ENCODE measurements around the gene CCDC192. TPM values are rescaled to one million over a fixed set of nuclear protein-coding genes. Genes with fewer than 3 reads are reported as not detected.

Gene CCDC192
- total RNA-seq, 1 experiment from 2014 or later, result not detected

DNA sequence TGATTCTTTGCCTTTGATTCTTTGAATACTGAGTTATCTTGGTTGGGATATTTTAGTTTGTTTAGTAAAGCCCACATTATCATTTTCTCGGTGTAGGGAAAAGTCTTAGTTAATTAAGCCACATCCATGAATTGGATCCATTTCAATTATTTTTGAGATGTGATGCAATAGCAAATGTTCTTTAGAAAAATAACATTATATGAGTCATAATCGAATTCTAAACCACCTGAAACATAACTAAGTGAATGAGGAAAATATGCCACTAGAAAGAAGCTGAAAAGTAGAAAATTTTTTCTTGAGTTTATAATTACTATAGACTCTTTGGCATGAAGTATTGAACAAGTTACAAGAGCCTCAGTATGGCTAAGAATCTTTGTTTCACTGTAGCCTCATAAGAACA is 17.5 kb upstream of the CCDC192 start:
- Histone ChIP-seq H3K9me3 (0 out of 2 replicates have a peak, but pooled peaks cover 2% of the 10 kb centered on the region), H3K4me3 (ENCODE audit: low read depth, low read length) (no peak overlapping the region), H3K27me3 (replicated peaks; ENCODE audit: control insufficient read depth, insufficient read depth, low read length) (no peaks in the 10 kb centered on the region), H3K4me1 (no peaks in the 10 kb centered on the region), H3K36me3 (ENCODE audit: control insufficient read depth, insufficient read depth, low read length) (no peaks in the 10 kb centered on the region)
- H3K27me3 Mint-ChIP-seq (ENCODE audit: insufficient read depth, unreplicated experiment), result no peaks in the 10 kb centered on the region
- no peak overlapping the region for H3K4me3 Mint-ChIP-seq (ENCODE audit: unreplicated experiment)
- BruUV-seq (replicated peaks), result no TSS peak
- DNase-seq, result no peak
- peaks cover 11% of the 10 kb centered on the region for H3K4me1 Mint-ChIP-seq (ENCODE audit: low read depth, unreplicated experiment)
- intact Hi-C loops (cut with micrococcal nuclease; ENCODE audit: unreplicated experiment), result no loop called here
- H3K27ac Mint-ChIP-seq (ENCODE audit: unreplicated experiment), result no peak overlapping the region
- no peaks in the 10 kb centered on the region for H3K9me3 Mint-ChIP-seq (ENCODE audit: unreplicated experiment)
- ChIA-PET CTCF (no interaction called here), POLR2A (no interaction called here)
- no peaks in the 10 kb centered on the region for H3K36me3 Mint-ChIP-seq (ENCODE audit: insufficient read depth, unreplicated experiment)
- TF ChIP-seq CTCF (IDR thresholded peaks at IDR 0.05; ENCODE audit: insufficient read depth in 1 of 2, low read depth in 1 of 2, low read length in 1 of 2, severe bottlenecking in 1 of 2, unreplicated experiment in 1 of 2), result no peak

- H3K27me3 Mint-ChIP-seq (ENCODE audit: insufficient read depth, unreplicated experiment), result no peaks in the 10 kb centered on the region
- POLR2A ChIA-PET, result no interaction called here
- BruUV-seq (replicated peaks), result no TSS peak
- no peak for DNase-seq
- H3K27ac Mint-ChIP-seq (ENCODE audit: unreplicated experiment), result no peak overlapping the region
- CTCF ChIA-PET, result no interaction called here
- Histone ChIP-seq H3K36me3 (ENCODE audit: control insufficient read depth, insufficient read depth, low read length) (no peaks in the 10 kb centered on the region), H3K4me3 (ENCODE audit: low read depth, low read length) (no peak overlapping the region), H3K27me3 (replicated peaks; ENCODE audit: control insufficient read depth, insufficient read depth, low read length) (no peaks in the 10 kb centered on the region), H3K9me3 (0 out of 2 replicates have a peak, but pooled peaks cover 2% of the 10 kb centered on the region), H3K4me1 (no peaks in the 10 kb centered on the region)
- no peak overlapping the region for H3K4me3 Mint-ChIP-seq (ENCODE audit: unreplicated experiment)
- peaks cover 11% of the 10 kb centered on the region for H3K4me1 Mint-ChIP-seq (ENCODE audit: low read depth, unreplicated experiment)
- intact Hi-C loops (cut with micrococcal nuclease; ENCODE audit: unreplicated experiment), result no loop called here
- no peak for TF ChIP-seq CTCF (IDR thresholded peaks at IDR 0.05; ENCODE audit: insufficient read depth in 1 of 2, low read depth in 1 of 2, low read length in 1 of 2, severe bottlenecking in 1 of 2, unreplicated experiment in 1 of 2)
- no peaks in the 10 kb centered on the region for H3K36me3 Mint-ChIP-seq (ENCODE audit: insufficient read depth, unreplicated experiment)
- no peaks in the 10 kb centered on the region for H3K9me3 Mint-ChIP-seq (ENCODE audit: unreplicated experiment)
These were observed 16.8 kb upstream of the CCDC192 start for GRCh38 chr5:127686424-127686823.

DNA sequence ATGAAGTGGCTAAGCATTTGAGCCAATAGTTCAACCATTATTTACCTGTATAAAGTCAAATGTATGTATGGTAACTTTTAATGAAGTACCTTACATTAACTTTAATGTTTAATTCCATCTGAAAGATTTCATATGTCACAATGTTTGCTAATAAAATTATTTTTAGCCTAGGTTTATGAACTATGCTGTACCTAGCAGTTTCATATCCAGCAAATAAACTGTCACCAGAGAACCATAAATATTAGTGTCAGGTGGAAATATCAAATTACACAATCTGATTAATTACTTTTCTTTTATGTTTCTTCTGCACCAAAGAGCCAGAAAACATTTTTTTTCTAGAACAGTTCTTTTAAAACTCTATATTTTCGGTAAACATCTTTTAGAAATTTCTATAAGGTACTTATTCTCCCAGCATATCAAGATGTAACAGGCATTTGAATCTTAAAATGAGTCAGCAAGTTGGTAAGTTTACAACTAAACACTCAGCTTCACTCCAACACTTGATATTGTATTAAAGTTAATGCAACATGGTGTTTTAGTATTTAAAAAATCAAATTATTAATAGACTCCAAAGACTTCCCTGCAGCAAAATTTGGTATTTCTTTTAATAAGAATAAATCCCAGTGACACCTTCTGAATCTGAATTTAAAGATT is 8.5 kb upstream of the CCDC192 start:
- CTCF ChIA-PET, result no interaction called here
- DNase-seq, result no peak
- intact Hi-C loops (cut with micrococcal nuclease; ENCODE audit: unreplicated experiment), result no loop called here
- no peaks in the 10 kb centered on the region for H3K9me3 Mint-ChIP-seq (ENCODE audit: unreplicated experiment)
- BruUV-seq (replicated peaks), result no TSS peak
- Histone ChIP-seq H3K4me1 (peaks cover 21% of the 10 kb centered on the region), H3K9me3 (no peaks in the 10 kb centered on the region; the same call in 1 of the 2 replicates), H3K36me3 (ENCODE audit: control insufficient read depth, insufficient read depth, low read length) (no peaks in the 10 kb centered on the region), H3K4me3 (ENCODE audit: low read depth, low read length) (no peak overlapping the region), H3K27me3 (replicated peaks; ENCODE audit: control insufficient read depth, insufficient read depth, low read length) (no peaks in the 10 kb centered on the region)
- peaks cover 21% of the 10 kb centered on the region for H3K4me1 Mint-ChIP-seq (ENCODE audit: low read depth, unreplicated experiment)
- TF ChIP-seq CTCF (IDR thresholded peaks at IDR 0.05; ENCODE audit: insufficient read depth in 1 of 2, low read depth in 1 of 2, low read length in 1 of 2, severe bottlenecking in 1 of 2, unreplicated experiment in 1 of 2), result no peak
- no peaks in the 10 kb centered on the region for H3K36me3 Mint-ChIP-seq (ENCODE audit: insufficient read depth, unreplicated experiment)
- no peak overlapping the region for H3K4me3 Mint-ChIP-seq (ENCODE audit: unreplicated experiment)
- no peak overlapping the region for H3K27ac Mint-ChIP-seq (ENCODE audit: unreplicated experiment)
- peaks cover 2% of the 10 kb centered on the region for H3K27me3 Mint-ChIP-seq (ENCODE audit: insufficient read depth, unreplicated experiment)
- POLR2A ChIA-PET, result no interaction called here
